Coronary artery (tissue), 2 donors: ENCODE data around the gene ATF6B.
"Not testable (repeated sequence)": the region's sequence is repeated elsewhere in the genome, so short reads cannot be mapped to it uniquely, and the experiment has no call there.

ENCODE experiments used
- DNase-seq: peaks from one replicate; pipeline ENCODE4 v3.0.0-alpha.2; 2017; ENCODE audit warnings: low spot score
- H3K27ac ChIP-seq, 2 donors: fragments of 200-600 bp; sonication (generic); one replicate each; pipeline ENCODE4 v1.5.1; 2016 to 2019
- H3K4me3 ChIP-seq: fragments of 200-600 bp; sonication (generic); 2 replicates; pipeline ENCODE4 v1.5.1; 2016; ENCODE audit warnings: mild to moderate bottlenecking, moderate library complexity
- CTCF ChIP-seq: fragments of 200-600 bp; sonication (generic); IDR thresholded peaks from one replicate; pipeline ENCODE4 v1.5.1; 2019; ENCODE audit warnings: antibody characterized with exemption

ATF6B gene

DNA sequence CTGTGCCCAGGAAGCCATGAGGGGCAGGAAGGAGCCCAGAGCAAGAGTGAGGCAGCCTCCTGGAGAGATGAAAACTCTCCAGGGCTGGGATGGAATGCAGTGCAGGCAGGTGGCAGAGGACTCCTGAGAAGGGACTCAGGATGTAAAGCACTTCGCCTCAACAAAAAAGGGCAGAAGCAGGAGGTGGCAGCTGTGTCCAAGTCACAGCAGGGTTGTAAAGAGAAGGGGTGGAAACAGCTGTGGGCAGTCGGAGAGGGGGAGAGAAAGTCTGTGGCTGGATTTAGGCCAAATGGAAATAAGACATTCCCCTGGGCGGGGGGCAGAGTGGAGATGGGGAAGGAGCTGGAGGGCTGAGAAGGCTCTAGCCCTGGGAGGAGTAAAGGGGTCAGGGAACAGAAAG, 54.9 kb downstream of the ATF6B start:
- TF ChIP-seq CTCF: no peak
- Histone ChIP-seq H3K27ac (no peak overlapping the region), H3K4me3 (no peak overlapping the region)
- DNase-seq: no peak

DNA sequence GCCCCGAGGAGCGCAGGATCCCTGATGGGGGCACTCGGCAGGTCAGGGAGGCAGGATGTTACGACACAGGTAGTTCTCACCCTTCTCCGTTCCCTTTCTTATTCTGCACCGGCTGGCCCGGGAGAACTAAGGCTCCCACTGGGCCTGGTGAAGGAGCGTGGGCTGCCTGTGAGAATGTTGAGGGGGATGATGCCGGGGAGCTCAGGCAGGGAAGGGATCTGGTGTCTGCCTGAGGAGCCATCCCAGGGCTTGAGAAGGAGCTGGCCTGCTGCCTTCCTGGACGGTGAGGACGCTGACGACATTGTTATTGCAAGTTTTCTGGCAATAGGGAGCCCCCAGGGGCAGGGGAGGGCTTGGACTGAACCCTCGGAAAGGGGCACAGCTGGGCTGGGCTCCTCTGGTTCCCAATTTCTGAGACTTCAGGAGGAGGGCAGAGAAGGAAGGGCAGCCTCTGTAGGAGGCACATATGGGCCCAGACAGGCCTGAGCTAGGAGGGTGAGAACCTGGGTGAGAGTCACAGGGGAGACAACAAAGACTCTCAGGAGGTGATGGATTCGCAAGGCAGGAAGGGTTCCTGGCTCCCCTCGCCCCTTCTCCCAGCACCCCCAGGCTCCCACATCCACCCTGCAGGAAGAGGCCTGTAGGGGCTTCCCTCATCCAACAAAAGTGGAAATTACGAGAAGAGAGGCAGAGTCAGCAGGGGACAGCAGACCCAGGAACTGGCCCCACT, 57.1 kb downstream of the ATF6B start:
- DNase-seq: no peak
- no peak for TF ChIP-seq CTCF
- peak overlapping the region; percentile 46 to 77 for H3K27ac ChIP-seq

GRCh38 chr6:32069878-32070515, 58.0 kb downstream of the ATF6B start:
- H3K27ac ChIP-seq: peak overlapping the region in 1 of 2 donors; percentile 77
- DNase-seq: no peak
- no peak overlapping the region for H3K4me3 ChIP-seq
- no peak for TF ChIP-seq CTCF

More for the DNA sequence above, 57.1 kb downstream of the ATF6B start:
- H3K4me3 ChIP-seq: no peak overlapping the region

DNA sequence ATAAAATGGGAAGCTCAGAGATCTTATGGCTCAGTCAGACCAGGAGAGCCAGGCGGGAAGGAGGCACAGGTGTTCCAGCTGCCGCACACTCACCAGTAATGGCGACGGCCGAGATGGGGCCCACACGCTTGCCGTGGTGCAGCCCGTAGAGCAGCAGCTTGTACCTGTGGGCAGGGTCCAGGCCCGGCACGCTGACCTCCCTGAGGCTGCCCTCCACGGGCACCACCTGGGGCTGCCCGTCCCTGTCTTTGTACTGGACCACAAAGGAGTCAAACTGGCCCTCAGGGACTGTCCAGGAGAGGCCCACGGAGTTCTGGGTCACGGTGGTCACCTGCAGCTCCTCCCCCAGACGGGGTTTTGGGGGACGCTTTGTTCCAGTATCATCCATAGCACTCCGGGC, 58.6 kb downstream of the ATF6B start:
- no peak for DNase-seq
- Histone ChIP-seq H3K4me3 (no peak overlapping the region), H3K27ac (peak overlapping the region in 1 of 2 donors; percentile 77)
- no peak for TF ChIP-seq CTCF

GRCh38 chr6:32068867-32069266, 59.2 kb downstream of the ATF6B start:
- Histone ChIP-seq H3K27ac (peak overlapping the region in 1 of 2 donors; percentile 22), H3K4me3 (no peak overlapping the region)
- TF ChIP-seq CTCF: no peak
- DNase-seq: no peak

- not testable (repeated sequence) for DNase-seq, H3K4me3 ChIP-seq
- H3K27ac ChIP-seq: peak overlapping the region in 1 of 2 donors; percentile 22
Observed at GRCh38 chr6:32068315-32068714, 59.7 kb downstream of the ATF6B start.

- not testable (repeated sequence) for H3K4me3 ChIP-seq, DNase-seq
- H3K27ac ChIP-seq: peak overlapping the region in 1 of 2 donors; percentile 2
Observed at GRCh38 chr6:32067521-32067920, 60.5 kb downstream of the ATF6B start.
